PC-9 (cell line): ENCODE measurements around the gene ENKD1.

Source experiments
- EZH2 ChIP-seq: fragments of 200-600 bp; sonication (generic); IDR thresholded peaks from 2 replicates; pipeline ENCODE4 v1.8.0; 2017; ENCODE audit warnings: antibody characterized with exemption, low read depth
- TF ChIP-seq, protein P1 (sequence below): fragments of 200-600 bp; sonication (generic); conservative IDR thresholded peaks from 2 replicates; pipeline ENCODE4 v1.6.1; 2017; ENCODE audit warnings: mixed run types, antibody characterized with exemption, mild to moderate bottlenecking, moderate library complexity

- TF ChIP-seq, protein P1, sequence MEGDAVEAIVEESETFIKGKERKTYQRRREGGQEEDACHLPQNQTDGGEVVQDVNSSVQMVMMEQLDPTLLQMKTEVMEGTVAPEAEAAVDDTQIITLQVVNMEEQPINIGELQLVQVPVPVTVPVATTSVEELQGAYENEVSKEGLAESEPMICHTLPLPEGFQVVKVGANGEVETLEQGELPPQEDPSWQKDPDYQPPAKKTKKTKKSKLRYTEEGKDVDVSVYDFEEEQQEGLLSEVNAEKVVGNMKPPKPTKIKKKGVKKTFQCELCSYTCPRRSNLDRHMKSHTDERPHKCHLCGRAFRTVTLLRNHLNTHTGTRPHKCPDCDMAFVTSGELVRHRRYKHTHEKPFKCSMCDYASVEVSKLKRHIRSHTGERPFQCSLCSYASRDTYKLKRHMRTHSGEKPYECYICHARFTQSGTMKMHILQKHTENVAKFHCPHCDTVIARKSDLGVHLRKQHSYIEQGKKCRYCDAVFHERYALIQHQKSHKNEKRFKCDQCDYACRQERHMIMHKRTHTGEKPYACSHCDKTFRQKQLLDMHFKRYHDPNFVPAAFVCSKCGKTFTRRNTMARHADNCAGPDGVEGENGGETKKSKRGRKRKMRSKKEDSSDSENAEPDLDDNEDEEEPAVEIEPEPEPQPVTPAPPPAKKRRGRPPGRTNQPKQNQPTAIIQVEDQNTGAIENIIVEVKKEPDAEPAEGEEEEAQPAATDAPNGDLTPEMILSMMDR: no peak
- TF ChIP-seq EZH2: no peak
Measured at GRCh38 chr16:67664871-67665270, 1.7 kb downstream of the ENKD1 start.
